ENCODE data around the gene TBC1D9B.

Gene TBC1D9B

GRCh38 chr5:179852993-179853547 lies 54.6 kb downstream of the TBC1D9B start:
- no peak overlapping the region for H2BK120ac ChIP-seq (ENCODE audit: low read depth, low read length)
- no peak overlapping the region for H2AK5ac ChIP-seq (ENCODE audit: low read depth, low read length)
- H3K79me1 ChIP-seq (ENCODE audit: low read depth, low read length), result peaks cover 6% of the 10 kb centered on the region
- no peak overlapping the region for H3K27ac ChIP-seq (replicated peaks; ENCODE audit: low read length)
- no peak overlapping the region for H3K18ac ChIP-seq (ENCODE audit: low read length)
- no peak overlapping the region for H3K14ac ChIP-seq (ENCODE audit: low read length)
- H4K8ac ChIP-seq (ENCODE audit: low read depth, low read length), result no peak overlapping the region
- no peak for DNase-seq (ENCODE audit: low spot score)
- no CpG with 5 or more reads among the region's 8 CpGs for WGBS, 2 donors (ENCODE audit: extremely low coverage in 2 of 2, insufficient read length in 2 of 2, insufficient replicate concordance in 1 of 2)
- H3K4me1 ChIP-seq (ENCODE audit: control insufficient read depth in 2 of 2, insufficient read depth in 1 of 2, low read depth in 1 of 2, low read length in 2 of 2), result no peaks in the 10 kb centered on the region
- H4K91ac ChIP-seq (ENCODE audit: low read depth, low read length, poor library complexity), result no peak overlapping the region
- H3K23ac ChIP-seq (ENCODE audit: low read depth, low read length, poor library complexity), result no peak overlapping the region
- no peaks in the 10 kb centered on the region for H3K9me3 ChIP-seq (replicated peaks in 1 of 2; ENCODE audit: control insufficient read depth in 2 of 2, insufficient read depth in 1 of 2, low read depth in 1 of 2, low read length in 2 of 2)
- H3K4me3 ChIP-seq (ENCODE audit: low read length in 2 of 2), result no peak overlapping the region
- peaks cover 35 to 60% of the 10 kb centered on the region in 2 donors for H3K36me3 ChIP-seq (replicated peaks in 1 of 2; ENCODE audit: control insufficient read depth in 2 of 2, insufficient read depth in 2 of 2, low read length in 2 of 2)
- no peak overlapping the region for H2AFZ ChIP-seq (ENCODE audit: low read length)
- no peaks in the 10 kb centered on the region for H3K27me3 ChIP-seq (ENCODE audit: control insufficient read depth in 3 of 3, insufficient read depth in 3 of 3, low read depth in 1 of 3, low read length in 3 of 3)
- H3K4me2 ChIP-seq (ENCODE audit: insufficient read depth, low read length, poor library complexity, severe bottlenecking), result no peak overlapping the region
- H2BK15ac ChIP-seq (ENCODE audit: low read length), result no peak overlapping the region
- no peak overlapping the region for H2BK5ac ChIP-seq (ENCODE audit: low read length)
- H2BK12ac ChIP-seq (ENCODE audit: low read length), result no peak overlapping the region
- no peak overlapping the region for H3K4ac ChIP-seq (ENCODE audit: low read length)
- no peak overlapping the region for H3K9ac ChIP-seq (ENCODE audit: low read depth, low read length, poor library complexity)

GRCh38 chr5:179841621-179842020 lies 66.1 kb downstream of the TBC1D9B start:
- Histone ChIP-seq H2AK5ac (ENCODE audit: low read depth, low read length) (no peak overlapping the region), H2AFZ (ENCODE audit: low read length) (no peak overlapping the region), H2BK15ac (ENCODE audit: low read length) (no peak overlapping the region), H3K4me2 (ENCODE audit: insufficient read depth, low read length, poor library complexity, severe bottlenecking) (no peak overlapping the region), H2BK5ac (ENCODE audit: low read length) (no peak overlapping the region), H4K8ac (ENCODE audit: low read depth, low read length) (no peak overlapping the region), H3K4me1 (ENCODE audit: control insufficient read depth in 2 of 2, insufficient read depth in 1 of 2, low read depth in 1 of 2, low read length in 2 of 2) (no peaks in the 10 kb centered on the region), H3K18ac (ENCODE audit: low read length) (no peak overlapping the region), H3K36me3 (replicated peaks in 1 of 2; ENCODE audit: control insufficient read depth in 2 of 2, insufficient read depth in 2 of 2, low read length in 2 of 2) (peaks cover 53 to 84% of the 10 kb centered on the region in 2 donors), H3K9me3 (replicated peaks in 1 of 2; ENCODE audit: control insufficient read depth in 2 of 2, insufficient read depth in 1 of 2, low read depth in 1 of 2, low read length in 2 of 2) (peaks cover 13 to 28% of the 10 kb centered on the region in 2 donors), H3K27me3 (ENCODE audit: control insufficient read depth in 3 of 3, insufficient read depth in 3 of 3, low read depth in 1 of 3, low read length in 3 of 3) (no peaks in the 10 kb centered on the region), H4K91ac (ENCODE audit: low read depth, low read length, poor library complexity) (no peak overlapping the region), H3K4ac (ENCODE audit: low read length) (no peak overlapping the region), H3K23ac (ENCODE audit: low read depth, low read length, poor library complexity) (no peak overlapping the region), H2BK120ac (ENCODE audit: low read depth, low read length) (no peak overlapping the region), H3K27ac (replicated peaks; ENCODE audit: low read length) (no peak overlapping the region), H3K4me3 (ENCODE audit: low read length in 2 of 2) (no peak overlapping the region), H3K14ac (ENCODE audit: low read length) (no peak overlapping the region), H2BK12ac (ENCODE audit: low read length) (no peak overlapping the region), H3K9ac (ENCODE audit: low read depth, low read length, poor library complexity) (no peak overlapping the region), H3K79me1 (ENCODE audit: low read depth, low read length) (peaks cover 4% of the 10 kb centered on the region)
- no CpG with 5 or more reads among the region's 9 CpGs for WGBS, 2 donors (ENCODE audit: extremely low coverage in 2 of 2, insufficient read length in 2 of 2, insufficient replicate concordance in 1 of 2)
- no peak for DNase-seq (ENCODE audit: low spot score)

- peak overlapping the region; percentile 65 for H3K23ac ChIP-seq (ENCODE audit: low read depth, low read length, poor library complexity)
- H3K14ac ChIP-seq (ENCODE audit: low read length), result no peak overlapping the region
- no peak overlapping the region for H2BK15ac ChIP-seq (ENCODE audit: low read length)
- no peak overlapping the region for H2BK120ac ChIP-seq (ENCODE audit: low read depth, low read length)
- H3K4me3 ChIP-seq (ENCODE audit: low read length in 2 of 2), result peak overlapping the region in 1 of 2 donors; percentile 30
- H3K4ac ChIP-seq (ENCODE audit: low read length), result no peak overlapping the region
- DNase-seq (ENCODE audit: low spot score), result no peak
- no CpG with 5 or more reads among the region's 17 CpGs for WGBS, 2 donors (ENCODE audit: extremely low coverage in 2 of 2, insufficient read length in 2 of 2, insufficient replicate concordance in 1 of 2)
- peaks cover 12 to 20% of the 10 kb centered on the region in 2 donors for H3K9me3 ChIP-seq (replicated peaks in 1 of 2; ENCODE audit: control insufficient read depth in 2 of 2, insufficient read depth in 1 of 2, low read depth in 1 of 2, low read length in 2 of 2)
- H2AK5ac ChIP-seq (ENCODE audit: low read depth, low read length), result no peak overlapping the region
- peaks cover 56 to 85% of the 10 kb centered on the region in 2 donors for H3K36me3 ChIP-seq (replicated peaks in 1 of 2; ENCODE audit: control insufficient read depth in 2 of 2, insufficient read depth in 2 of 2, low read length in 2 of 2)
- peaks cover 4% of the 10 kb centered on the region for H3K79me1 ChIP-seq (ENCODE audit: low read depth, low read length)
- H3K18ac ChIP-seq (ENCODE audit: low read length), result no peak overlapping the region
- no peak overlapping the region for H2AFZ ChIP-seq (ENCODE audit: low read length)
- H3K9ac ChIP-seq (ENCODE audit: low read depth, low read length, poor library complexity), result no peak overlapping the region
- no peak overlapping the region for H2BK12ac ChIP-seq (ENCODE audit: low read length)
- no peak overlapping the region for H2BK5ac ChIP-seq (ENCODE audit: low read length)
- H3K27ac ChIP-seq (replicated peaks; ENCODE audit: low read length), result no peak overlapping the region
- H3K4me2 ChIP-seq (ENCODE audit: insufficient read depth, low read length, poor library complexity, severe bottlenecking), result no peak overlapping the region
- H4K91ac ChIP-seq (ENCODE audit: low read depth, low read length, poor library complexity), result no peak overlapping the region
- H3K27me3 ChIP-seq (ENCODE audit: control insufficient read depth in 3 of 3, insufficient read depth in 3 of 3, low read depth in 1 of 3, low read length in 3 of 3), result no peaks in the 10 kb centered on the region
- H3K4me1 ChIP-seq (ENCODE audit: control insufficient read depth in 2 of 2, insufficient read depth in 1 of 2, low read depth in 1 of 2, low read length in 2 of 2), result no peaks in the 10 kb centered on the region
- peak overlapping the region; percentile 56 for H4K8ac ChIP-seq (ENCODE audit: low read depth, low read length)
Measured at GRCh38 chr5:179840766-179841165, 66.9 kb downstream of the TBC1D9B start.

- Histone ChIP-seq H3K14ac (ENCODE audit: low read length) (no peak overlapping the region), H3K4me2 (ENCODE audit: insufficient read depth, low read length, poor library complexity, severe bottlenecking) (no peak overlapping the region), H2BK5ac (ENCODE audit: low read length) (peak overlapping the region; percentile 42), H2AFZ (ENCODE audit: low read length) (no peak overlapping the region), H2BK120ac (ENCODE audit: low read depth, low read length) (no peak overlapping the region), H3K18ac (ENCODE audit: low read length) (no peak overlapping the region), H3K79me1 (ENCODE audit: low read depth, low read length) (peaks cover 4% of the 10 kb centered on the region), H3K4me1 (ENCODE audit: control insufficient read depth in 2 of 2, insufficient read depth in 1 of 2, low read depth in 1 of 2, low read length in 2 of 2) (no peaks in the 10 kb centered on the region), H3K27me3 (ENCODE audit: control insufficient read depth in 3 of 3, insufficient read depth in 3 of 3, low read depth in 1 of 3, low read length in 3 of 3) (no peaks in the 10 kb centered on the region), H3K4ac (ENCODE audit: low read length) (no peak overlapping the region), H4K8ac (ENCODE audit: low read depth, low read length) (no peak overlapping the region), H3K9ac (ENCODE audit: low read depth, low read length, poor library complexity) (no peak overlapping the region), H3K23ac (ENCODE audit: low read depth, low read length, poor library complexity) (no peak overlapping the region), H2BK12ac (ENCODE audit: low read length) (no peak overlapping the region), H3K27ac (replicated peaks; ENCODE audit: low read length) (no peak overlapping the region), H2AK5ac (ENCODE audit: low read depth, low read length) (no peak overlapping the region), H3K9me3 (replicated peaks in 1 of 2; ENCODE audit: control insufficient read depth in 2 of 2, insufficient read depth in 1 of 2, low read depth in 1 of 2, low read length in 2 of 2) (peaks cover 11 to 15% of the 10 kb centered on the region in 2 donors), H3K4me3 (ENCODE audit: low read length in 2 of 2) (peak overlapping the region in 1 of 2 donors; percentile 30), H3K36me3 (replicated peaks in 1 of 2; ENCODE audit: control insufficient read depth in 2 of 2, insufficient read depth in 2 of 2, low read length in 2 of 2) (peaks cover 54 to 84% of the 10 kb centered on the region in 2 donors), H4K91ac (ENCODE audit: low read depth, low read length, poor library complexity) (no peak overlapping the region), H2BK15ac (ENCODE audit: low read length) (no peak overlapping the region)
- no CpG with 5 or more reads among the region's 11 CpGs for WGBS, 2 donors (ENCODE audit: extremely low coverage in 2 of 2, insufficient read length in 2 of 2, insufficient replicate concordance in 1 of 2)
- DNase-seq (ENCODE audit: low spot score), result no peak
Measured at GRCh38 chr5:179840321-179840720, 67.4 kb downstream of the TBC1D9B start.

Measured in neuronal stem cell (in vitro differentiated cells).